Measurements from ENCODE around the gene CLDN5. TPM values are rescaled to one million over a fixed set of nuclear protein-coding genes. Genes with fewer than 3 reads are reported as not detected.

CLDN5 gene
- total and polyA plus RNA-seq, 2 experiments from 2014 or later: 2.0 to 3.2 TPM

- TF ChIP-seq ZNF462 (CRISPR knock-in tag; IDR thresholded peaks at IDR 0.05) (no peak), NANOG (IDR thresholded peaks at IDR 0.05; ENCODE audit: borderline replicate concordance) (no peak), POLR2AphosphoS5 (IDR thresholded peaks at IDR 0.05; ENCODE audit: low read depth) (no peak), JUNB (IDR thresholded peaks at IDR 0.05; ENCODE audit: unreplicated experiment) (no peak), ETS1 (IDR thresholded peaks at IDR 0.05) (no peak), EZH2 (IDR thresholded peaks at IDR 0.05; ENCODE audit: low read depth, unreplicated experiment) (no peak), REST (IDR thresholded peaks at IDR 0.05; ENCODE audit: unreplicated experiment) (no peak), ZNF331 (CRISPR knock-in tag; IDR thresholded peaks at IDR 0.05; ENCODE audit: low read depth) (no peak)
Measured at GRCh38 chr22:19503367-19503766, 20.8 kb downstream of the CLDN5 start (continued).
